ENCODE data around the gene DIP2C.

The DIP2C gene

GRCh38 chr10:299969-300368 lies 389.5 kb downstream of the DIP2C start:
- DNase-seq (ENCODE audit: low spot score) = no peak

- DNase-seq (ENCODE audit: low spot score) = no peak
Observed at GRCh38 chr10:299512-299911, 390.0 kb downstream of the DIP2C start.

- no peak for DNase-seq (ENCODE audit: low spot score)
Observed at GRCh38 chr10:298033-298432, 391.4 kb downstream of the DIP2C start.

GRCh38 chr10:297567-297966 lies 391.9 kb downstream of the DIP2C start:
- DNase-seq (ENCODE audit: low spot score) = no peak

- DNase-seq (ENCODE audit: low spot score) = no peak
Observed at GRCh38 chr10:293636-294035, 395.8 kb downstream of the DIP2C start.

- DNase-seq (ENCODE audit: low spot score) = no peak
Observed at GRCh38 chr10:290026-290725, 399.3 kb downstream of the DIP2C start.

- DNase-seq (ENCODE audit: low spot score) = no peak
Observed at GRCh38 chr10:289581-289980, 399.9 kb downstream of the DIP2C start.

GRCh38 chr10:288316-289200 lies 400.9 kb downstream of the DIP2C start:
- peak; percentile 71 for DNase-seq (ENCODE audit: low spot score)

GRCh38 chr10:287814-288213 lies 401.7 kb downstream of the DIP2C start:
- DNase-seq (ENCODE audit: low spot score) = no peak

- DNase-seq (ENCODE audit: low spot score) = no peak
Observed at GRCh38 chr10:287026-287709, 402.3 kb downstream of the DIP2C start.

GRCh38 chr10:285216-285615 lies 404.3 kb downstream of the DIP2C start:
- DNase-seq (ENCODE audit: low spot score) = no peak

- DNase-seq (ENCODE audit: low spot score) = peak; percentile 69
Observed at GRCh38 chr10:283916-284356, 405.5 kb downstream of the DIP2C start.

GRCh38 chr10:283140-283479 lies 406.4 kb downstream of the DIP2C start:
- DNase-seq (ENCODE audit: low spot score) = no peak

- DNase-seq (ENCODE audit: low spot score) = no peak
Observed at GRCh38 chr10:282294-283139, 407.0 kb downstream of the DIP2C start.

GRCh38 chr10:279655-280054 lies 409.8 kb downstream of the DIP2C start:
- DNase-seq (ENCODE audit: low spot score) = no peak

GRCh38 chr10:279232-279631 lies 410.2 kb downstream of the DIP2C start:
- DNase-seq (ENCODE audit: low spot score) = no peak

- no peak for DNase-seq (ENCODE audit: low spot score)
Observed at GRCh38 chr10:278707-279106, 410.8 kb downstream of the DIP2C start.

GRCh38 chr10:277963-278362 lies 411.5 kb downstream of the DIP2C start:
- DNase-seq (ENCODE audit: low spot score) = no peak

- DNase-seq (ENCODE audit: low spot score) = no peak
Observed at GRCh38 chr10:275680-276079, 413.8 kb downstream of the DIP2C start.

GRCh38 chr10:274866-275265 lies 414.6 kb downstream of the DIP2C start:
- no peak for DNase-seq (ENCODE audit: low spot score)

GRCh38 chr10:273088-273487 lies 416.4 kb downstream of the DIP2C start:
- DNase-seq (ENCODE audit: low spot score) = no peak

- DNase-seq (ENCODE audit: low spot score) = no peak
Observed at GRCh38 chr10:271722-272121, 417.7 kb downstream of the DIP2C start.

All from germinal center (tissue), 1 donor.